Left ventricle myocardium inferior (tissue), 1 donor: ENCODE measurements around the gene JRKL. TPM values are rescaled to one million over a fixed set of nuclear protein-coding genes. Genes with fewer than 3 reads are reported as not detected.
A peak's percentile ranks its signal among the peaks of the same experiment; 100 is the strongest.
"Not testable (repeated sequence)": the region's sequence is repeated elsewhere in the genome, so short reads cannot be mapped to it uniquely, and the experiment has no call there.

Experiments used
- DNase-seq: peaks from one replicate; pipeline ENCODE4 v3.0.0-alpha.2; 2020
- H3K27ac ChIP-seq: fragments of 200-600 bp; replicated peaks from 2 replicates; pipeline ENCODE4 v1.8.0; 2021
- H3K27me3 ChIP-seq: fragments of 200-600 bp; 2 replicates; pipeline ENCODE4 v1.8.0; 2021; ENCODE audit warnings: low read depth
- H3K36me3 ChIP-seq: fragments of 200-600 bp; 2 replicates; pipeline ENCODE4 v1.8.0; 2021
- H3K4me1 ChIP-seq: fragments of 200-600 bp; 2 replicates; pipeline ENCODE4 v1.8.0; 2021
- H3K4me3 ChIP-seq: fragments of 200-600 bp; 2 replicates; pipeline ENCODE4 v1.8.0; 2021; ENCODE audit warnings: mild to moderate bottlenecking, moderate library complexity
- H3K9me3 ChIP-seq: fragments of 200-600 bp; replicated peaks from 2 replicates; pipeline ENCODE4 v1.8.0; 2021
- intact Hi-C: fragments of 100-400 bp; cut with micrococcal nuclease; formaldehyde crosslinking; loops from one replicate; pipeline ENCODE4 v1.11.0; 2022
- total RNA-seq: library from RNA; stranded (reverse); fragmentation: NEBNext Ultra II Directional; extraction: Animal tissue kit (Norgen Biotek cat#: 25700); gene quantifications from one replicate; pipeline ENCODE4 v1.2.1, GENCODE V29; 2021
- TF ChIP-seq, protein P1 (sequence below): fragments of 200-600 bp; IDR thresholded peaks from 2 replicates; pipeline ENCODE4 v1.8.0; 2021; ENCODE audit warnings: antibody characterized with exemption, mild to moderate bottlenecking, borderline replicate concordance
- donor health status: DM: no; HTN: yes; CAD: no; lungs with severe emphysema.

Gene JRKL
- total RNA-seq, 1 donor from 2014 or later = 6.3 TPM

GRCh38 chr11:96394773-96395172, 5.0 kb downstream of the JRKL start:
- H3K4me3 ChIP-seq = no peak overlapping the region
- no peak overlapping the region for H3K27ac ChIP-seq
- no peak for DNase-seq
- TF ChIP-seq, protein P1, sequence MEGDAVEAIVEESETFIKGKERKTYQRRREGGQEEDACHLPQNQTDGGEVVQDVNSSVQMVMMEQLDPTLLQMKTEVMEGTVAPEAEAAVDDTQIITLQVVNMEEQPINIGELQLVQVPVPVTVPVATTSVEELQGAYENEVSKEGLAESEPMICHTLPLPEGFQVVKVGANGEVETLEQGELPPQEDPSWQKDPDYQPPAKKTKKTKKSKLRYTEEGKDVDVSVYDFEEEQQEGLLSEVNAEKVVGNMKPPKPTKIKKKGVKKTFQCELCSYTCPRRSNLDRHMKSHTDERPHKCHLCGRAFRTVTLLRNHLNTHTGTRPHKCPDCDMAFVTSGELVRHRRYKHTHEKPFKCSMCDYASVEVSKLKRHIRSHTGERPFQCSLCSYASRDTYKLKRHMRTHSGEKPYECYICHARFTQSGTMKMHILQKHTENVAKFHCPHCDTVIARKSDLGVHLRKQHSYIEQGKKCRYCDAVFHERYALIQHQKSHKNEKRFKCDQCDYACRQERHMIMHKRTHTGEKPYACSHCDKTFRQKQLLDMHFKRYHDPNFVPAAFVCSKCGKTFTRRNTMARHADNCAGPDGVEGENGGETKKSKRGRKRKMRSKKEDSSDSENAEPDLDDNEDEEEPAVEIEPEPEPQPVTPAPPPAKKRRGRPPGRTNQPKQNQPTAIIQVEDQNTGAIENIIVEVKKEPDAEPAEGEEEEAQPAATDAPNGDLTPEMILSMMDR = no peak
- no peaks in the 10 kb centered on the region for H3K27me3 ChIP-seq
- intact Hi-C loops = loop anchor here (10.0 kb wide), 1 partner anchor 560 kb away; no protein-coding TSS in a partner anchor
- H3K4me1 ChIP-seq = peaks cover 13% of the 10 kb centered on the region
- no peaks in the 10 kb centered on the region for H3K9me3 ChIP-seq
- no peaks in the 10 kb centered on the region for H3K36me3 ChIP-seq

- H3K27ac ChIP-seq = no peak overlapping the region
- H3K36me3 ChIP-seq = no peaks in the 10 kb centered on the region
- DNase-seq = no peak
- H3K4me3 ChIP-seq = no peak overlapping the region
- H3K9me3 ChIP-seq = no peaks in the 10 kb centered on the region
- TF ChIP-seq, protein P1 = no peak
- H3K4me1 ChIP-seq = no peaks in the 10 kb centered on the region
- intact Hi-C loops = loop anchor here (10.0 kb wide), 1 partner anchor 562 kb away; no protein-coding TSS in a partner anchor
- H3K27me3 ChIP-seq = no peaks in the 10 kb centered on the region
Measured at GRCh38 chr11:96396637-96397036, 6.8 kb downstream of the JRKL start.

- Histone ChIP-seq H3K4me1 (no peaks in the 10 kb centered on the region), H3K27ac (no peak overlapping the region), H3K36me3 (no peaks in the 10 kb centered on the region), H3K4me3 (no peak overlapping the region), H3K9me3 (no peaks in the 10 kb centered on the region), H3K27me3 (no peaks in the 10 kb centered on the region)
- intact Hi-C loops = loop anchor here (10.0 kb wide), 1 partner anchor 563 kb away; no protein-coding TSS in a partner anchor
- TF ChIP-seq, protein P1 = no peak
- no peak for DNase-seq
Measured at GRCh38 chr11:96397863-96398262, 8.1 kb downstream of the JRKL start.

DNA sequence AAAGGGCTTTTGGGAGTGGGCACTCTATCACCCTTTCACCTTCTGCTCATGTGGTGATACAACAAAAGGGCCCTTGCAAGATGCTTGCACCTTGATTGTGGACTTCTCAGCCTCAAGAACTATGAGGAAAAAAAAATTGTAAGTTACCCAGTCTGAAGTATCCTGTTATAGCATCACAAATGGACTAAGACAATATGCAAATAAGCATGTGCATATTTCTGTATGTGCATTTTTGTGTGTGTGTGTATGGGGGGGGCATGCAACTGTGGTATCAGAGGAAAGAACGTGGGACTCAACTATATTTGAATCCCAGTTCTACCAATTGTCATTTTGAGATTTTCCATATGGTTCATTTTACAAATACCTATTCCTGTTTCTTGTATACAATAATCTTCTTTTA, 10.9 kb downstream of the JRKL start:
- DNase-seq = no peak
- no peaks in the 10 kb centered on the region for H3K9me3 ChIP-seq
- no peaks in the 10 kb centered on the region for H3K4me1 ChIP-seq
- TF ChIP-seq, protein P1 = no peak
- intact Hi-C loops = no loop called here
- no peak overlapping the region for H3K4me3 ChIP-seq
- H3K27ac ChIP-seq = no peak overlapping the region
- H3K36me3 ChIP-seq = no peaks in the 10 kb centered on the region
- no peaks in the 10 kb centered on the region for H3K27me3 ChIP-seq

GRCh38 chr11:96411412-96411811, 21.6 kb downstream of the JRKL start:
- DNase-seq, H3K27ac ChIP-seq, intact Hi-C loops, H3K4me1 ChIP-seq, H3K9me3 ChIP-seq, H3K36me3 ChIP-seq: not testable (repeated sequence)
- Histone ChIP-seq H3K4me3 (peak overlapping the region; percentile 51), H3K27me3 (peaks cover 18% of the 10 kb centered on the region)

GRCh38 chr11:96412761-96413381, 23.1 kb downstream of the JRKL start:
- intact Hi-C loops = no loop called here

More at GRCh38 chr11:96412761-96413381, 23.1 kb downstream of the JRKL start:
- DNase-seq = no peak
- Histone ChIP-seq H3K27ac (no peak overlapping the region), H3K27me3 (peaks cover 24% of the 10 kb centered on the region), H3K4me3 (no peak overlapping the region), H3K36me3 (no peaks in the 10 kb centered on the region), H3K9me3 (no peaks in the 10 kb centered on the region), H3K4me1 (no peaks in the 10 kb centered on the region)
- TF ChIP-seq, protein P1 = no peak
